Measurements from ENCODE around the gene PTK6. TPM values are rescaled to one million over a fixed set of nuclear protein-coding genes. Genes with fewer than 3 reads are reported as not detected.
"Not testable (repeated sequence)": the region's sequence is repeated elsewhere in the genome, so short reads cannot be mapped to it uniquely, and the experiment has no call there.

The PTK6 gene
- total RNA-seq, 1 donor from 2014 or later = not detected

DNA sequence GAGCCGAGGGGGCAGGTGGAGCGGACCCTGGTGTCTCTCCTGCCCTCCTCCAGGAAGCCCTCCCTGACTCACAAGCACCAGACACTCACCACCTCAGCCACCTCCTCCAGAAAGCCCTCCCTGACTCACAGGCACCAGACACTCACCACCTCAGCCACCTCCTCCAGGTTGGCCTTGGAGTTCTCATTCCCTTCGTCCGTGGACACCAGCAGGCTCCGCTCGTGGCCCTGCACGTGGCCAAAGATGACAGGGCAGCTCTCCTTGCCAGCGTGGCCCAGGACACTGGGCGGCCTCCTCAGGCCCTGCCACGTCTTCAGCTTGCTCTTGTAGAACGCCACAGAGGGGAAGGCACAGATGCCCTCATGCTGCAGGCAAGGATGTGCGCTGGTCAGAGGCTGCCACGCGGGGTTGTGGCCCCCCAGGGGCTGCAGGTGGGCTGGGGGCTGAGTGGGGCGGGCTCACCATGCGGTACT is 23.2 kb upstream of the PTK6 start:
- intact Hi-C loops (cut with micrococcal nuclease) = no loop called here
- ATAC-seq = no peak
- no peak for DNase-seq

DNA sequence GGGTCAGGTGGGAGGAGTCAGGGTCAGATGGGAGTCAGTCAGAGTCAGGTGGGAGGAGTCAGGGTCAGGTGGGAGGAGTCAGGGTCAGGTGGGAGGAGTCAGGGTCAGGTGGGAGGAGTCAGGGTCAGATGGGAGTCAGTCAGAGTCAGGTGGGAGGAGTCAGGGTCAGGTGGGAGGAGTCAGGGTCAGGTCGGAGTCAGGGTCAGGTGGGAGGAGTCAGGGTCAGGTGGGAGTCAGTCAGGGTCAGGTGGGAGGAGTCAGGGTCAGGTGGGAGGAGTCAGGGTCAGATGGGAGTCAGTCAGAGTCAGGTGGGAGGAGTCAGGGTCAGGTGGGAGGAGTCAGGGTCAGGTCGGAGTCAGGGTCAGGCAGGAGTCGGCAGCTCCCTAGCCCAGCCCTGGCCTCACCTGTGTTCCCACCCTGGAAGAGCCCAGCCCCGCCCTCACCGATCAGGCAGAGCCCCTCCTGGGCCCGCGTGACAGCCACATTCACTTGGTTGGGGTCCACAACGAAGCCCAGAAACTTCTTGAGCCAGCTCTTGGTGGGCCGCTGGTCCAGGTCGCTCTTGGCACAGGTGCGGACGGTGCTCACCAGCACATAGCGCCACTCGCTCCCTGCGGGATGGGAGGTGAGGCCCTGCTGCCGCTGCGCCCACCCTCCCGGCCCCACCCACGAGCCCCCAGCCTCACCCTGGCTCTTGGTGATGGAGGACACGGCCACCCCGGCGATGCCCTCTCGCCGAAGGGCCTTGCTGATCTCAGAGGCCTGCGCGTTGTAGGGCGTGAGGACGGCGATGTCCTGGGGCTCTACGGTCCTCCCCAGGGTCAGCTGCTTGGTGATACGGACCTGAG is 22.5 kb upstream of the PTK6 start:
- ATAC-seq; intact Hi-C loops (cut with micrococcal nuclease); DNase-seq: not testable (repeated sequence)

DNA sequence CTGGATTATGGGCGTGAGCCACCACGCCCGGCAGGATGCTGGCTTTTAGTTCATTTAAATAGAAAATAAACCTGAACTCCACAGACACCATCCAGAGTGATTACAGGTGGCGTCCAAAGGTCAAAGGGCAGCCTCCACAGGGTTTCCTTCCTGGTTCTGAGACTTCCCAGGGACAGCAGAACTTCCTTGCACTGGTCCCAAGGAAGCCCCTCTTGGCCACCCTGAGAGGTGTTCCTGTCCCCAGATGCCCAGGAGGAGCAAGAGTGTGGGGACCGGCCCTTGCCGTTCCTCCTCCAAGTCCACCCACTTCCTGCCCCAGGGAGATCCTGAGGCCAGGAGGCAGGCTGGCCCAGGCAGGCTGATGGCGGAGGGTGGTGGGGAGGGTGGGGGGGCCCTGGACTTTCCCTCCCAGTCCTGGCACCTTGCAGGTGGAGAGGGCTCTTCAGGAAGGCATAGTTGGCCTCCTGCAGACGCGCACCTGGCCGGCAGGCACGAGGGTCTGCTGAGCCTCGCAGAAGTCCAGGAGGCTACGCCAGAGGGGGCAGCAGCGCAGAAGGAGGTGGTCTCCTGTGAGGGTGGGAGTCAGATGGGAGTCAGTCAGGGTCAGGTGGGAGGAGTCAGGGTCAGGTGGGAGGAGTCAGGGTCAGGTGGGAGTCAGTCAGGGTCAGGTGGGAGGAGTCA is 21.8 kb upstream of the PTK6 start:
- DNase-seq (no peak), ATAC-seq (no peak)
- intact Hi-C loops (cut with micrococcal nuclease) = no loop called here

DNA sequence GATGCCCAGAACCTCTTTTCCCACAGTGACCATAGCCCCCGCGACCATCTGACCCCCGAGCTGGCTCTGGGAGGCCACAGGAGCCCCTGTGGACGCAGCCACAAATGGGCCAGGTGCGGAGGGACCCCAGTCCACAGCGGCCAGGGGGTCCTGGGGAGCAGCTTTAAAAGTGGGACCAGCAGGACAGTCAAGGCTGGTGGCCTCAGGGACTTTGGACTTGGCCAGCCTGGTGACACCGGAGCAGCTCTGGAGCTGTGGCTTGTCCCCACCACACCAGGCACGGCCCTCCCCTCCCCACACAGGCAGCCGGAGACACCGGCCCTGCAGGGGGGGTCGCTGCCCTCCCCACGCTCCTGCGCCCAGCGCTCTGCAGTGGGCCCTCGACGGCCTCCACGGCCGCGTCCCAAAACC is 20.3 kb upstream of the PTK6 start:
- intact Hi-C loops (cut with micrococcal nuclease) = no loop called here
- DNase-seq (no peak), ATAC-seq (no peak)

DNA sequence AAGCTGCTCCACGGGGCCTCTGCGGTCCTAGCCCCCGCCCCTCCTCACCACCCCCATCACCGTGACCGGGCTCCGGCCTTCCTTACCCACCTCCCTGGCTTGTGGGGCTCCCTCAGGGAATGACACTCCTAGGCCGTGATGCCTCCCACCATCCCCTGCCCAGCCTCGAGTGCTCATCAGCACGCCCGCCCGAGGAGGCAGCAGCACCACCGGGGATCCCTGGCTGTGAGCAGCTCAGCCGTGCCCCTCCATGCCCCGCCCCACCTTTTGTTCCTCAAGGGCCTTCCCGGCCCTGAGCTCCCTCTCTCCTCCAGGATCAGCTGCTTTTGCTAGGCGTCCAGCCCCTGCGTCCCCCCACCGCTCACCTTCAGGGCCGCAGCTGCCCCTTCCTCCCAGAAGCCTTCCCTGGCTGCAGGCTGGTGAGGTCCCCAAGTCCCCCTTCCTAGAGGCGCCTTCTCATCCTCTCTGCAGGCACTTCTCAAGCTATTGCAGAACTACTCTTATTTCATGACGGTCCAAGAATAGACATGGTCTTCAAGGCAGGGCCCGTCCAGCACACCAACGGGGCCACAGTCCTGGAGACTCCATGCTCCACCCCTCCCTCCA is 19.8 kb upstream of the PTK6 start:
- intact Hi-C loops (cut with micrococcal nuclease) = no loop called here
- DNase-seq (no peak), ATAC-seq (no peak)

DNA sequence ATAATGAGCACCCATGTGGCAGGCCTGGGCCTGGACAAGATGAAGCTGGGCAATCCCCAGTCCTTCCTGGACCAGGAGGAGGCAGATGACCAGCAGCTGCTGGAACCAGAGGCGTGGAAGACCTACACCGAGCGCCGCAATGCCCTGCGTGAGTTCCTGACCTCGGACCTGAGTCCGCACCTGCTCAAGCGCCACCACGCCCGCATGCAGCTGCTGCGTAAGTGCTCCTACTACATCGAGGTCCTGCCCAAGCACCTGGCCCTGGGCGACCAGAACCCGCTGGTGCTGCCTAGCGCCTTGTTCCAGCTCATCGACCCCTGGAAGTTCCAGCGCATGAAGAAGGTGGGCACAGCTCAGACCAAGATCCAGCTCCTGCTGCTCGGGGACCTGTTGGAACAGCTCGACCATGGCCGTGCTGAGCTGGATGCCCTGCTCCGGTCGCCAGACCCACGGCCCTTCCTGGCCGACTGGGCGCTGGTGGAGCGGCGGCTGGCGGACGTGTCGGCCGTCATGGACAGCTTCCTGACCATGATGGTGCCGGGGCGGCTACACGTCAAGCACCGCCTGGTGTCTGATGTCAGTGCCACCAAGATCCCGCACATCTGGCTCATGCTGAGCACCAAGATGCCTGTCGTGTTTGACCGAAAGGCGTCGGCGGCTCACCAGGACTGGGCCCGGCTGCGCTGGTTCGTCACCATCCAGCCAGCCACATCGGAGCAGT is 18.6 kb upstream of the PTK6 start:
- peak; percentile 28 for DNase-seq
- no peak for ATAC-seq
- intact Hi-C loops (cut with micrococcal nuclease) = no loop called here

DNA sequence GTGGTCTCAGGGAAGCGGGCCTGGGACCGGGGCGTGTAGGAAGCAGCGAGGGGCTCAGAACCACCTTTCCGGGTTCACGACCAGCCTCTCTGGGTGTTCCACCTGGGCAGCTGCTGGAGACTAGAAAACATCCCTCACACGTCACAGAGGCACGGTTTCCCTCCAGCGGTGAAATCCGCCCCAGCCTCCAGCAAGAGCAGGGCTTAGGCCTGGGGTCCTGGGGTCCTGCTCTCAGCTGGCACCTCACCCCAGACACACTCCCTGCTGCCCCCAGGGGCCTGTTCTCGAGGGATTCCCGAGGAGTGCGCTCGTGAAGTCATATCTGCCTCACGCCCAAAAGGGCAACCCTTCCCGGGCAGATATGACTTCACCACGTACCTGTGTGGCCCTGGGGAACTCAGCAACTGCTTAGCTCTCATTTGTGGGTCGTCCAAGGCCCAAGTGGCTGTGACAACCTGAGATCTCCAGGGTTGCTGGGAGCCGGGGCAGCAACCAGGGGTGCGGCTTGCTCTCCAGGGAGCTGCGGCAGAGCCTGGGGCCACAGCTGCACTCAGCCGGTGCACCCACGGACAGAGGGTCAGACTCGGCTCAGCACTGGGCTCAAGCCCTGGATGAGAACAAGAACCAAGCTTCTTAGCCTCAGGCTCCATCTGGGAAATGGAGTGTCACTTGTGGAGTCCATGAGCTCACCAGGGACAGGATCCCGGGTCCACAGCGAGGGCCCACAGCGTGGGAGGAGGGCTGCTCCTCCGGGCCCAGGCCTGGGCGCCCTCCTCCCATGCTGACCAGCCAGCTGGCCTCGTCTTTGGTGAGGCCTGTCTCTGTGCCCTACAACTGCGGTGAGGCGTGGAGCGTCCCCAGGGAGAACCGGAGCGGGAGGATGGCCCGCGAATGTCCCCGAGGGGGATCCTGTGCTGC is 17.4 kb upstream of the PTK6 start:
- ATAC-seq = no peak
- intact Hi-C loops (cut with micrococcal nuclease) = no loop called here
- peak; percentile 31 for DNase-seq

DNA sequence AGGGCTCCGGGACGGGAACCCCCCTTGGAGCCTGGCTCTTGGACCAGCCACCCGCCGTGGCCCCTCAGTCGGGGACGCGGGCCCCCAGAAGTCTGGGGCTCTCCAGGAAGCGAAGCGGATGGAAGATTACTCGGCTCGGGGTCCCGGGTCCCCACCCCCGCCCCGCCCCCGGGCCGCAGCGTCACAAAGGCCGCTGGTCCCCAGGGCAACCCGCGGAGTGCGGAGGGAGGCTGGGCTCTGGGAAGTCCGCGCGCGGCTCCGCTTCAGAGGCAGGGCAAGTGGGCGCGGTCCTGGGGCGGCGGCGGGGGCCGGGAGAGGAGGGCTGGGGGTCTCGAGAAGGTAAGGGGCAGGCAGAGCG is 16.7 kb upstream of the PTK6 start, which contains the start of gene FNDC11:
Gene FNDC11, plus strand, starts transcription at position 227 of the 358 bp plus-strand sequence. CDS start 1,505 bp downstream, outside the sequence.
- peak; percentile 66 for DNase-seq
- intact Hi-C loops (cut with micrococcal nuclease) = no loop called here
- peak; percentile 63 for ATAC-seq

DNA sequence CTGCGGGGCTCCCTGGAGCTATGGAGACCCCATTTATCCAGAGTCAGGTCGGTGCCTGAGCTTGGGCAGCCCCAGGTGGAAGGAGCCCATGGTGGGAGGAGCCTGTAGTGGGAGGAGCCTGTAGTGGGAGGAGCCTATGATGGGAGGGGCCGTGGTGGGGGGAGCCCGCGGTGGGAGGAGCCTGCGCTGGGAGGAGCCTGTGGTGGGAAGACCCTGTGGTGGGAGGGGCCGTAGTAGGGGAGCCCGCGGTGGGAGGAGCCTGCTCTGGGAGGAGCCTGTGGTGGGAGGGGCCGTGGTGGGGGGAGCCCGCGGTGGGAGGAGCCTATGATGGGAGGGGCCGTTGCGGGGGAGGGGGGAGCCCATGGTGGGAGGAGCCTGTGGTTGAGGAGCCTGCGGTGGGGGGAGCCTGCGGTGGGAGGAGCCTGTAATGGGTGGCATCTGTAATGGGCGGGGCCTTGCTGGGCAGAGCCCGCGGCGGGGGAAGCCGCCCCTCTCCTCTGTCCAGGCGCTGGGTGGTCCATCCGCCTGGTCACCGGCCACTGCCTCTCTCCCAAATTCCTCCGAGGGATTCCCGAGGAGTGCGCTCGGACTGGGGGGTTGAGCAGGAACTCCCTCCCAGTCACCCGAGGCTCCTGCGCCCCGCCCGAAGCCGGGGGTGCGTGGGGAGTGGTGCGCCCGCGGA is 16.2 kb upstream of the PTK6 start:
- intact Hi-C loops (cut with micrococcal nuclease) = no loop called here
- ATAC-seq (peak; percentile 82), DNase-seq (peak; percentile 81)

DNA sequence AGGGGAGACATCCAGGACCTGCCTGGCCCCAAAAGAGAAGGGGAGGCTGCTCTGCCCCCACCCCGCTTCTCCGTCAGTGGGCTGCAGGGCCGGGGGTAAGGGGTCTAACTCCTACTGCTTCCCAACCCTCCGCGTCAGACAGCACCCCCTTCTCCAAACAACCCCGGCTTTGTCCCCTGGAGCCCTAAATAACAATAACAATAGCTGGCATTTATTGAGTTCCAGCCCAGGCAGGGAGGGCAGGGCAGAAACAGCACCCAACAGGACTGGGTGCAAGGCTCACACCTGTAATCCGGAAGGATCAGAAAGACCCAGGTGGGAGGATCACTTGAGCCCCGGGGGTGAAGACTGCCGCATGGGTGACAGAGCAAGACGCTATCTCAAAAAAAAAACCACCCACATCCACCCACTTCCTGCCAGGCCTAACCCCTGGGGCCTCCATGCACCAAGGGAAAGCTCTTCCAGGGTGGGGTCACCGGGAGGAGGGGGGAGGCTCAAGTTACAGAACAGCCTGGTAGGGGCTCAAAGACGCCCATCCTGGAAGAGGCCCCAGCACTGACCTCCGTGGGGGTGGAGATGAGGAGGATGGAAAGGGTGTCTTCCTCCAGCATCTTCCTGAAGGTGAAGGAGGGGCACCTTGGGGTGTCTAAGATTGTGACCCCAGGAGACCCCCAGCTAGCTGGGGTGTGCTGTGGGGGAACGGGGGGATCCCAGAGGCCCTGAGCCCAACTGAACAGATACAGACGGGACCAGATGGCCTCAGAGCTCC is 15.5 kb upstream of the PTK6 start:
- intact Hi-C loops (cut with micrococcal nuclease) = no loop called here
- DNase-seq (no peak), ATAC-seq (no peak)

DNA sequence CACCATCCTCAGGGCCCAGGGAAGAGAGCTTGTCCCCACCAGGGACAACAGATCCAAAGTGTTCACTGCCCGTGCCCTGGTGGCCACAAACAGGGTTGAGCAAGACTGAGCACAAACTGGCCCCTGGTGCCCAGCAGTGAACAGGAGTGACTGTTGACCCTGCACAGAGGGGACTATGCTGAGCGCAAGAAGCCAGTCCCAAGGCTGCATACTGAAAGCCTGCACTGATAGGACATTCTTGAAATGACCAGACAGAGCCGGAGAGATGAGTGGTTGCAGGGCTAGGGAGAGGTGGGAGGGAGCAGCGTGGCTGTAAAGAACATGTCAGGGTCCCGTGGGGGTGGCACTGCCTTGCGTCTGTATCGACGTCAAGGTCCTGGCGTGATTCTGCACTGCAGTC is 13.9 kb upstream of the PTK6 start:
- intact Hi-C loops (cut with micrococcal nuclease) = no loop called here
- DNase-seq = no peak
- ATAC-seq = no peak

DNA sequence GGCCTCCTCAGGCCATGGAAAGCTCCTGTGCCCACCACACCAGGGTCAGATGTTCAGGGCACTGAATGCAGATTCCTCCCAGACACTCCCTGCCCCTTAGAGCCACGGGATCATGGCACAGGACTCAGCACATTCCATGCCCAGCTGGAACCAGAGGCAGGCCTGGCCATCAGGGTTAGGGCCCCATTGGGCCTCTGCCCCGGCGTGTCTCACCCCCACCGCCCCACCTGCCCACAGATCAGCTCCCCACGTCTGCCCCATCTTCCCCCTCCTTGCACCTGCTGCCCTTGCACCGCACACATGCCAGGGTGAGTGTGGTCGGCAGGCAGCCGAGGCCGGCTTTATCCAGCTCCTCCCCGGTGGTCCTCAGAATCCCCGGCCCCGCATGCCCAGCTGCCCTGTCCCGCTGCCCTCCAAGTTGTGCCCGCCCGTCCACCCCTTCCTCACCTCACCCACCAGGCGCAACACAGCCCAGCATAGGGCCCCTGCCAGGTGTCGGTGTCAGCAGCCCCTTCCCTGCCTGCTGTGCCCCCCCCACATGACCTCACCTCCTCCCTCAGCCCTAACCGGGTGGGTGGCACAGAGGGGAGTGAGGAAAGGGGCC is 12.6 kb upstream of the PTK6 start:
- intact Hi-C loops (cut with micrococcal nuclease) = no loop called here
- DNase-seq = no peak
- ATAC-seq = no peak

DNA sequence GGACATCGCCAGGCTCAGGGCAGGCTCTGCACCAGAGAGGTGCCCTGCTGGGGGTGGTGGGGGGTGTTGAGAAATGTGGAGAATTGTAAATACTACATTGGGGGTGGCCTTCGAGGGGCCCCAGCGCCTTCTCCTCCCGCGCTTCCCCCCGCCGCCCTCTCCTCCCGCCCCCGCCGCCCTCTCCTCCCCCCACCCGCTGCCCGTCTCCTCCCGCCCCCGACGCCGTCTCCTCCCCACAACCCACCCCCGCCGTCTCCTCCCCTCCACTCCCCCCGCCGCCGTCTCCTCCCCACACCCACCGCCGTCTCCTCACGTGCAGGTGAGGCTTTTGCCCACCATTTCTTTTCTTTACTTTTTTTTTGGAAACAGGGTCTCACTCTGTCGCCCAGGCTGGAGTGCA is 11.8 kb upstream of the PTK6 start:
- ATAC-seq = no peak
- intact Hi-C loops (cut with micrococcal nuclease) = no loop called here
- DNase-seq = no peak

DNA sequence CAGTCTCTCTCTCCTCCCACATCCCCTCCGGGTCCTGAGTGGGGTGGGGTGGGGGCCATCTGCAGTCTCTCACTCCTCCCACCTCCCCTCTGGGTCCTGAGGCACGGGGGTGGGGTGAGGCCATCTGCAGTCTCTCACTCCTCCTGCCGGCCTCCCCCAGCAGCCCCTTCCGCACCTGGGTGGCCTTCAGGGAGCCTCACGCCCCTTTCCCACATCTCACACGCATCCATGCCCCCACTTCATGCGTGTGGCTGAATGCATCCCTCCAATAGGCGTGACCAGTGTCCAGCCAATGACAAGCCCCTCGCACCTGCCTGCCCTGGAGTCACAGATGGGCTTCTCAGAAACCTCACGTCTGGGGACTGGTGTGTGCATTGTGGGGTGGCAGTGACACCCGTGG is 11.4 kb upstream of the PTK6 start:
- DNase-seq = no peak
- intact Hi-C loops (cut with micrococcal nuclease) = no loop called here

DNA sequence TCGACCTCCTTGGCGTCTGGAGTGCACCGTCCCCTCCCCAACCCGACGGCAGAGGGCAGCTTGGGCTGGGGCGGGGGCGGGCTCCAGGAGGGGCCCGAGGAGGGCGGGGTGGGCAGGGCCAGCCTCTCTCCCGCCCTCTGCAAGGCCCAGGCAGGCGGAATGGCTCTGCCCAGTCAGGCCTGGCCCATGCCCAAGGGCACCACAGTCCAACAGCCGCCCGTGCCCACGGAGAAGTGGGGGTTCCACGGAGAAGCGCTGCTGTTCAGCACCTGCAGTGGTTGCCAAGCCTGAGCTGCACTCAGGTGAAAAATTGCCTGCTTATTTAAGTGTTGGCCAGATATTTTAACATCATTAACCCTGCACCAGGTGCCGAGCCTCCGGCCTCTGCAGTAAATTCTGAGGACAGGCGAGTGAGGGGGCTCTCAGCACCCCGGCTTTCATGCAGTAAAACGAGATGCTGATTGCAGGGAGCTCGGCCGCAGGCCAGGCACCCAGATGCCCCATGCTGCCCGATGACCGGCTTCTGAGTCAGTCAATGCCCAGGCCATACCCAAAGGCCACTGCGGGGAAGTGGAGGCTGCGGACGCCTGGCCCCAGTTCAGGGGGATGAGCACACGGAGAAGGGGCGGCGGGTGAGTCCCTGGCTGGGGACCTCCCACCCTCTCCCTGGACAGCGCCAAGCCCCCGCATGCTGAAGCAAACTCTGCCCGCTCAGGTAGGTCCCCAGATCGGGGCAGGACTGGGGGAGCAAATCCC is 10.7 kb upstream of the PTK6 start, which contains the start of gene SRMS:
Gene SRMS, minus strand, starts transcription at position 25 of the 756 bp plus-strand sequence. CDS start 286 bp downstream, outside the sequence.
- DNase-seq = no peak
- intact Hi-C loops (cut with micrococcal nuclease) = no loop called here
- no peak for ATAC-seq

More for the DNA sequence above, 11.4 kb upstream of the PTK6 start:
- ATAC-seq = no peak

Measured in left ventricle myocardium superior (tissue), 1 donor.